Measurements from ENCODE around the gene TTLL5.

The TTLL5 gene

GRCh38 chr14:75650253-75651058, 10.6 kb upstream of the TTLL5 start:
- no peaks in the 10 kb centered on the region for H3F3A ChIP-seq (ENCODE audit: control insufficient read depth, insufficient read depth)
- no peaks in the 10 kb centered on the region for H4K20me1 ChIP-seq (ENCODE audit: control insufficient read depth, insufficient read depth, low read depth, low read length)
- no peaks in the 10 kb centered on the region for H3K27me3 ChIP-seq (ENCODE audit: control insufficient read depth, low read length)
- no peak overlapping the region for H3K4me2 ChIP-seq (ENCODE audit: low read length)
- H3K9me2 ChIP-seq (replicated peaks; ENCODE audit: control insufficient read depth, low read length) = no peaks in the 10 kb centered on the region
- H3K27ac ChIP-seq (ENCODE audit: low read depth, low read length) = no peak overlapping the region
- no peaks in the 10 kb centered on the region for H3K79me2 ChIP-seq (ENCODE audit: control insufficient read depth, low read length)
- H3K4me3 ChIP-seq (ENCODE audit: low read length) = no peak overlapping the region
- peaks cover 62% of the 10 kb centered on the region for H3K36me3 ChIP-seq (ENCODE audit: control insufficient read depth, low read length)
- H3K9me3 ChIP-seq (ENCODE audit: control insufficient read depth, insufficient read depth, low read length) = no peaks in the 10 kb centered on the region
- no peaks in the 10 kb centered on the region for H3K4me1 ChIP-seq (ENCODE audit: control insufficient read depth, low read length)
- TF ChIP-seq, protein P1, sequence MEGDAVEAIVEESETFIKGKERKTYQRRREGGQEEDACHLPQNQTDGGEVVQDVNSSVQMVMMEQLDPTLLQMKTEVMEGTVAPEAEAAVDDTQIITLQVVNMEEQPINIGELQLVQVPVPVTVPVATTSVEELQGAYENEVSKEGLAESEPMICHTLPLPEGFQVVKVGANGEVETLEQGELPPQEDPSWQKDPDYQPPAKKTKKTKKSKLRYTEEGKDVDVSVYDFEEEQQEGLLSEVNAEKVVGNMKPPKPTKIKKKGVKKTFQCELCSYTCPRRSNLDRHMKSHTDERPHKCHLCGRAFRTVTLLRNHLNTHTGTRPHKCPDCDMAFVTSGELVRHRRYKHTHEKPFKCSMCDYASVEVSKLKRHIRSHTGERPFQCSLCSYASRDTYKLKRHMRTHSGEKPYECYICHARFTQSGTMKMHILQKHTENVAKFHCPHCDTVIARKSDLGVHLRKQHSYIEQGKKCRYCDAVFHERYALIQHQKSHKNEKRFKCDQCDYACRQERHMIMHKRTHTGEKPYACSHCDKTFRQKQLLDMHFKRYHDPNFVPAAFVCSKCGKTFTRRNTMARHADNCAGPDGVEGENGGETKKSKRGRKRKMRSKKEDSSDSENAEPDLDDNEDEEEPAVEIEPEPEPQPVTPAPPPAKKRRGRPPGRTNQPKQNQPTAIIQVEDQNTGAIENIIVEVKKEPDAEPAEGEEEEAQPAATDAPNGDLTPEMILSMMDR (IDR thresholded peaks at IDR 0.05; ENCODE audit: low read depth, low read length, poor library complexity, severe bottlenecking) = no peak
- no peak for TF ChIP-seq EZH2phosphoT487 (IDR thresholded peaks at IDR 0.05; ENCODE audit: borderline replicate concordance, low read length)

DNA sequence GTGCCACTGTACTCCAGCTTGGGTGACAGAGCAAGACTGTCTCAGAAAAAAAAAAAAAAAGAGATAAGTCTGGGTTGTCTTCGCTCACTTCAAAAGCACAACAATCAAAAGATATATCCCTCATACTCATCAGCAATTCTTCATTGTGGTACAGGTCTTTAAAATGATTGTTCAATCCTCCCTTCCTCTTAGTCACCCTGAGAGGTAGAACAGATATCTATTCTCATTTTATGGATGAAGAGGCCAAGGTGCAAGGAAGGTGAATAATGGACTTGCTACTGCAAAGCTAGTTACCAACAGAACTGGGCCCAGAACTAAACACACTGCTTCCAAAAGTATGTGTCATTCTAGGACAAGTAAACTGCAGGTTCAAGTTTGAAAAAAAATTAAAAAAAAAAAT, 7.5 kb upstream of the TTLL5 start:
- no peaks in the 10 kb centered on the region for H3K27me3 ChIP-seq (ENCODE audit: control insufficient read depth, low read length)
- no peak overlapping the region for H3K4me3 ChIP-seq (ENCODE audit: low read length)
- no peak overlapping the region for H3K27ac ChIP-seq (ENCODE audit: low read depth, low read length)
- H3F3A ChIP-seq (ENCODE audit: control insufficient read depth, insufficient read depth) = no peaks in the 10 kb centered on the region
- TF ChIP-seq, protein P1 (IDR thresholded peaks at IDR 0.05; ENCODE audit: low read depth, low read length, poor library complexity, severe bottlenecking) = no peak
- no peak for TF ChIP-seq EZH2phosphoT487 (IDR thresholded peaks at IDR 0.05; ENCODE audit: borderline replicate concordance, low read length)
- H3K79me2 ChIP-seq (ENCODE audit: control insufficient read depth, low read length) = peaks cover 13% of the 10 kb centered on the region
- H4K20me1 ChIP-seq (ENCODE audit: control insufficient read depth, insufficient read depth, low read depth, low read length) = no peaks in the 10 kb centered on the region
- H3K4me1 ChIP-seq (ENCODE audit: control insufficient read depth, low read length) = peaks cover 3% of the 10 kb centered on the region
- H3K9me3 ChIP-seq (ENCODE audit: control insufficient read depth, insufficient read depth, low read length) = no peaks in the 10 kb centered on the region
- no peak overlapping the region for H3K4me2 ChIP-seq (ENCODE audit: low read length)
- H3K9me2 ChIP-seq (replicated peaks; ENCODE audit: control insufficient read depth, low read length) = no peaks in the 10 kb centered on the region
- peaks cover 88% of the 10 kb centered on the region for H3K36me3 ChIP-seq (ENCODE audit: control insufficient read depth, low read length)

DNA sequence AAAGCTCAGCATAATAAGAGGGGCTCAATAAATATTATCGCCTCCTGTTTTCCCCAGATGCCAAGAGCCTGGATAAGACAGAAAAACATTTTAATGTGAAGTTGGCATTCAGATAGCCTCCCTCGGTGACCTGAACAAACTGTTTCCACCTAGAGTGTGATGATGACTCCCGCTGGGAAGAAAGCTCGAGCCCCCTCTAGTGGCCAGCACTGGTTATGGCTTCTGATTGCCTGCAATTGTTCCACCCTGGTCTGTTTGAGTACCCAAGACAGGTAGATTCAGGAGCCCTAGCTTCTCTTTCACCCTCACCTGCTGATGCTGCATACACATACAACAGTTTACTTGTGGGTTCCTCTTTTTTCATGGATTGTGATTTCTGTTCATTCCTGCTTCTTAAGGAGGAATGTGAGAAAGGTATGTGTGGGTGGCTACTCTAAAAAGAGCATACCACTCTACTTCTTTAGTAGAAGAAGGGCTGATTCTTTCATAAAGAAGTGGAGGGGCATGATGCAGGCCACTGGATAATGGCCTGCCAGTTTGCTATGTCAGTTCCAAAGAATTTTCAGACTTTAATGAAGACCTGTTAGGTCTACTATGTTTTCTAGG, 6.8 kb upstream of the TTLL5 start:
- H3K27ac ChIP-seq (ENCODE audit: low read depth, low read length) = no peak overlapping the region
- H3K27me3 ChIP-seq (ENCODE audit: control insufficient read depth, low read length) = no peaks in the 10 kb centered on the region
- no peak overlapping the region for H3K4me2 ChIP-seq (ENCODE audit: low read length)
- no peaks in the 10 kb centered on the region for H3F3A ChIP-seq (ENCODE audit: control insufficient read depth, insufficient read depth)
- H3K9me3 ChIP-seq (ENCODE audit: control insufficient read depth, insufficient read depth, low read length) = no peaks in the 10 kb centered on the region
- H3K9me2 ChIP-seq (replicated peaks; ENCODE audit: control insufficient read depth, low read length) = no peaks in the 10 kb centered on the region
- peaks cover 8% of the 10 kb centered on the region for H3K4me1 ChIP-seq (ENCODE audit: control insufficient read depth, low read length)
- TF ChIP-seq, protein P1 (IDR thresholded peaks at IDR 0.05; ENCODE audit: low read depth, low read length, poor library complexity, severe bottlenecking) = peak; percentile 96
- TF ChIP-seq EZH2phosphoT487 (IDR thresholded peaks at IDR 0.05; ENCODE audit: borderline replicate concordance, low read length) = no peak
- H3K79me2 ChIP-seq (ENCODE audit: control insufficient read depth, low read length) = peaks cover 19% of the 10 kb centered on the region
- H4K20me1 ChIP-seq (ENCODE audit: control insufficient read depth, insufficient read depth, low read depth, low read length) = no peaks in the 10 kb centered on the region
- H3K36me3 ChIP-seq (ENCODE audit: control insufficient read depth, low read length) = peaks cover 90% of the 10 kb centered on the region
- no peak overlapping the region for H3K4me3 ChIP-seq (ENCODE audit: low read length)

Data from DOHH2 (cell line).